Activated CD8-positive, alpha-beta T cell treated with anti-CD3 and anti-CD28 coated beads for 36 hours (primary cell): ENCODE data around the gene ISOC1. TPM values are rescaled to one million over a fixed set of nuclear protein-coding genes. Genes with fewer than 3 reads are reported as not detected.

ENCODE experiments used
- ATAC-seq: fragments of 200-7000 bp; cut with Tn5 transposase; one replicate; pipeline ENCODE4 v1.10.0; 2021; ENCODE audit warnings: mild to moderate bottlenecking, moderate library complexity
- CTCF ChIA-PET: fragments of 350-600 bp; sonication (Branson Sonifier 250); formaldehyde crosslinking; loops from one replicate; lab custom pipeline; 2021; ENCODE audit warnings: antibody characterized with exemption; lab: Charles Lee
- POLR2A ChIA-PET: fragments of 350-600 bp; sonication (Branson Sonifier 250); formaldehyde crosslinking; loops from one replicate; lab custom pipeline; 2021; ENCODE audit warnings: antibody characterized with exemption; lab: Charles Lee
- DNase-seq: peaks from one replicate; pipeline ENCODE4 v3.0.0-alpha.2; 2020
- H3K27ac Mint-ChIP-seq: one replicate; pipeline ENCODE4 v1.8.0; 2021; ENCODE audit warnings: mild to moderate bottlenecking, mixed read lengths
- H3K27me3 Mint-ChIP-seq: one replicate; pipeline ENCODE4 v1.8.0; 2021; ENCODE audit warnings: mixed read lengths
- H3K36me3 Mint-ChIP-seq: one replicate; pipeline ENCODE4 v1.8.0; 2021; ENCODE audit warnings: low read depth, mixed read lengths
- H3K4me1 Mint-ChIP-seq: one replicate; pipeline ENCODE4 v1.8.0; 2021; ENCODE audit warnings: low read depth, mixed read lengths
- H3K4me3 Mint-ChIP-seq: one replicate; pipeline ENCODE4 v1.8.0; 2021; ENCODE audit warnings: mild to moderate bottlenecking, moderate library complexity, mixed read lengths
- H3K9me3 Mint-ChIP-seq: one replicate; pipeline ENCODE4 v1.8.0; 2021; ENCODE audit warnings: mixed read lengths
- intact Hi-C: fragments of 100-400 bp; cut with micrococcal nuclease; formaldehyde crosslinking; loops from one replicate; pipeline ENCODE4 v1.10.0; 2022
- microRNA-seq: library from miRNA; unstranded; fragments of <30 nt; microRNA quantifications from one replicate; pipeline ENCODE4 v1.2.0, GENCODE V29; 2022; ENCODE audit warnings: borderline microRNAs expressed, borderline replicate concordance
- total RNA-seq, 2 experiments: library from RNA; stranded (reverse); gene quantifications; one replicate each; pipeline ENCODE4 v1.2.3, GENCODE V29; 2021
- TF ChIP-seq, protein P1 (sequence below): fragments of 200-600 bp; IDR thresholded peaks from one replicate; pipeline ENCODE4 v1.8.0; 2022; ENCODE audit warnings: antibody characterized with exemption, mild to moderate bottlenecking

The ISOC1 gene
- total RNA-seq, 2 experiments from 2014 or later: 23.4 to 24.1 TPM

DNA sequence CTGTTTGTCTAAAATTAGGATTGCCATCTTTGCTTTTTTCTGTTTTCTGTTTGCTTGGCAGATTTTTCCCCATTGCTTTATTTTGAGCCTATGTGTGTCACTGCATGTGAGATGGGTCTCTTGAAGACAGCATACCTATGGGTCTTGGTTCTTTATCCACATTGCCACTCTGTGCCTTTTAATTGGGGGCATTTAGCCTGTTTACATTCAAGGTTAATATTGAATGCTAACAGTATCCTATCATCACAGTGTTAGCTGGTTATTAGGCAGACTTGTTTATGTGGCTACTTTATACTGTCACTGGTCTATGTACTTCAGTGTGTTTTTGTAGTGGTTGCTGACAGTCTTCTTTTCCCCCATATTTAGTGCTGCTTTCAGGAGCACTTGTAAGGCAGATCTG is 67.3 kb downstream of the ISOC1 start:
- intact Hi-C loops: no loop called here
- POLR2A ChIA-PET: no interaction called here
- CTCF ChIA-PET: no interaction called here

More for the DNA sequence above, 67.3 kb downstream of the ISOC1 start:
- ATAC-seq: no peak
- no peak overlapping the region for H3K27ac Mint-ChIP-seq
- no peak for DNase-seq
- no peak overlapping the region for H3K4me3 Mint-ChIP-seq
- H3K36me3 Mint-ChIP-seq: peaks cover 5% of the 10 kb centered on the region
- no peaks in the 10 kb centered on the region for H3K27me3 Mint-ChIP-seq
- H3K9me3 Mint-ChIP-seq: peaks cover 19% of the 10 kb centered on the region
- TF ChIP-seq, protein P1, sequence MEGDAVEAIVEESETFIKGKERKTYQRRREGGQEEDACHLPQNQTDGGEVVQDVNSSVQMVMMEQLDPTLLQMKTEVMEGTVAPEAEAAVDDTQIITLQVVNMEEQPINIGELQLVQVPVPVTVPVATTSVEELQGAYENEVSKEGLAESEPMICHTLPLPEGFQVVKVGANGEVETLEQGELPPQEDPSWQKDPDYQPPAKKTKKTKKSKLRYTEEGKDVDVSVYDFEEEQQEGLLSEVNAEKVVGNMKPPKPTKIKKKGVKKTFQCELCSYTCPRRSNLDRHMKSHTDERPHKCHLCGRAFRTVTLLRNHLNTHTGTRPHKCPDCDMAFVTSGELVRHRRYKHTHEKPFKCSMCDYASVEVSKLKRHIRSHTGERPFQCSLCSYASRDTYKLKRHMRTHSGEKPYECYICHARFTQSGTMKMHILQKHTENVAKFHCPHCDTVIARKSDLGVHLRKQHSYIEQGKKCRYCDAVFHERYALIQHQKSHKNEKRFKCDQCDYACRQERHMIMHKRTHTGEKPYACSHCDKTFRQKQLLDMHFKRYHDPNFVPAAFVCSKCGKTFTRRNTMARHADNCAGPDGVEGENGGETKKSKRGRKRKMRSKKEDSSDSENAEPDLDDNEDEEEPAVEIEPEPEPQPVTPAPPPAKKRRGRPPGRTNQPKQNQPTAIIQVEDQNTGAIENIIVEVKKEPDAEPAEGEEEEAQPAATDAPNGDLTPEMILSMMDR: no peak
- H3K4me1 Mint-ChIP-seq: no peaks in the 10 kb centered on the region

Small RNA genes within 50 kb of the gene (microRNA-seq; reads per million reads assigned to microRNA genes)
- gene MIR4633: not detected

Other genes with a start within 250 kb of the ISOC1 start
- gene SLC27A6, start 129.3 kb upstream of the ISOC1 start, total RNA-seq: not detected